Suprapubic skin (tissue), 4 donors: ENCODE results near the gene SOX14. TPM values are rescaled to one million over a fixed set of nuclear protein-coding genes. Genes with fewer than 3 reads are reported as not detected.

Experiments used
- DNase-seq, 2 donors: peaks; one replicate each; pipeline ENCODE4 v3.0.0-alpha.2; 2019; ENCODE audit warnings: low spot score in 2 of 2
- H3K27ac ChIP-seq: fragments of 200-600 bp; sonication (generic); one replicate; pipeline ENCODE4 v1.5.1; 2019
- H3K27me3 ChIP-seq: fragments of 200-600 bp; sonication (generic); one replicate; pipeline ENCODE4 v1.5.1; 2019
- H3K36me3 ChIP-seq: fragments of 200-600 bp; sonication (generic); one replicate; pipeline ENCODE4 v1.5.1; 2019
- H3K4me1 ChIP-seq: fragments of 200-600 bp; sonication (generic); one replicate; pipeline ENCODE4 v1.5.1; 2019
- H3K4me3 ChIP-seq: fragments of 200-600 bp; sonication (generic); one replicate; pipeline ENCODE4 v1.5.1; 2019; ENCODE audit warnings: mild to moderate bottlenecking
- H3K9me3 ChIP-seq: fragments of 200-600 bp; sonication (generic); one replicate; pipeline ENCODE4 v1.5.1; 2019
- EP300 ChIP-seq: sonication (generic); formaldehyde crosslinking; IDR thresholded peaks from one replicate; pipeline ENCODE4 v1.6.1; 2017; ENCODE audit warnings: antibody characterized with exemption
- POLR2A ChIP-seq, 2 donors: fragments of 450-650 bp; IDR thresholded peaks; one replicate each; pipeline ENCODE4 v1.6.1; 2017; ENCODE audit warnings: antibody characterized with exemption in 2 of 2, mild to moderate bottlenecking in 2 of 2, moderate library complexity in 2 of 2
- POLR2AphosphoS5 ChIP-seq, 3 donors: sonication (generic); formaldehyde crosslinking; IDR thresholded peaks; one replicate each; pipeline ENCODE4 v1.6.1; 2017; ENCODE audit warnings: antibody characterized with exemption in 3 of 3
- WGBS: methylation state at CpG from one replicate; pipeline ENCODE4 v1.1.5; 2018; 5-methylcytosine and 5-hydroxymethylcytosine counted together
- total RNA-seq, 4 donors: library from RNA; depleted of rRNA; stranded (reverse); fragments of >200 nt; gene quantifications; one replicate each; pipeline ENCODE4 v1.1.0, GENCODE V29; 2016
- TF ChIP-seq, protein P1 (sequence below), 2 donors: fragments of 200-600 bp in 1 of 2; fragments of 450-650 bp in 1 of 2; sonication (generic) in 1 of 2; IDR thresholded peaks; one replicate each; pipeline ENCODE4 v1.5.1; 2016 to 2019; ENCODE audit warnings: antibody characterized with exemption in 2 of 2, mild to moderate bottlenecking in 1 of 2, moderate library complexity in 1 of 2

SOX14 gene
- total RNA-seq, 4 donors from 2014 or later = not detected

DNA sequence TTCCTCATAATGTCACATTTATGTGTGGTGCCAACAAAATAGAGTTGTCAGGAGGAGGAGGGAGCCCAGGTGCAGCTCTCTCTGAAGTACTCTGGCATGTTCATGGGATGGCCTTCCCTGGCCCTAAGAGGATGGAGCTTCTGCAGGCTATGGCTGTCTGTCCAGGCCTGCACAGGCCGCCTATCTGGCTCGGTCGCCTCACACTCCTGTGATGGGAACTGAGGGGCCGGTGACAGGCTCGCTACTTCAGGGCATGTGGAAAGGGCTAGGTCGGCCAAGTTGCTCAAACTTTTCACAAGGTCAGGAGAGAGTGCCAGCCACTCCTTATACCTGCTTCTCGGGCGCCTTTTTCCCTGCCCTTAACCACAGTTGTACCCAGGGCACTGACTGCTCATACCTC, 51.1 kb downstream of the SOX14 start:
- no peaks in the 10 kb centered on the region for H3K9me3 ChIP-seq
- DNase-seq = no peak
- TF ChIP-seq, protein P1, sequence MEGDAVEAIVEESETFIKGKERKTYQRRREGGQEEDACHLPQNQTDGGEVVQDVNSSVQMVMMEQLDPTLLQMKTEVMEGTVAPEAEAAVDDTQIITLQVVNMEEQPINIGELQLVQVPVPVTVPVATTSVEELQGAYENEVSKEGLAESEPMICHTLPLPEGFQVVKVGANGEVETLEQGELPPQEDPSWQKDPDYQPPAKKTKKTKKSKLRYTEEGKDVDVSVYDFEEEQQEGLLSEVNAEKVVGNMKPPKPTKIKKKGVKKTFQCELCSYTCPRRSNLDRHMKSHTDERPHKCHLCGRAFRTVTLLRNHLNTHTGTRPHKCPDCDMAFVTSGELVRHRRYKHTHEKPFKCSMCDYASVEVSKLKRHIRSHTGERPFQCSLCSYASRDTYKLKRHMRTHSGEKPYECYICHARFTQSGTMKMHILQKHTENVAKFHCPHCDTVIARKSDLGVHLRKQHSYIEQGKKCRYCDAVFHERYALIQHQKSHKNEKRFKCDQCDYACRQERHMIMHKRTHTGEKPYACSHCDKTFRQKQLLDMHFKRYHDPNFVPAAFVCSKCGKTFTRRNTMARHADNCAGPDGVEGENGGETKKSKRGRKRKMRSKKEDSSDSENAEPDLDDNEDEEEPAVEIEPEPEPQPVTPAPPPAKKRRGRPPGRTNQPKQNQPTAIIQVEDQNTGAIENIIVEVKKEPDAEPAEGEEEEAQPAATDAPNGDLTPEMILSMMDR (IDR thresholded peaks at IDR 0.05) = no peak
- TF ChIP-seq POLR2A (IDR thresholded peaks at IDR 0.05) (no peak), EP300 (no peak), POLR2AphosphoS5 (IDR thresholded peaks at IDR 0.05) (no peak)
- H3K36me3 ChIP-seq = no peaks in the 10 kb centered on the region
- H3K27me3 ChIP-seq = peaks cover 8% of the 10 kb centered on the region
- H3K4me3 ChIP-seq = no peak overlapping the region
- H3K4me1 ChIP-seq = no peaks in the 10 kb centered on the region
- no peak overlapping the region for H3K27ac ChIP-seq
- WGBS = 82% methylated on average over 6 of the region's 8 CpGs

Other genes starting within 250 kb of the SOX14 start
- gene CLDN18, start 245.8 kb downstream of the SOX14 start, total RNA-seq = not detected